AG10803 (cell line): ENCODE data around the gene BORCS6.
"Not testable (repeated sequence)": the region's sequence is repeated elsewhere in the genome, so short reads cannot be mapped to it uniquely, and the experiment has no call there.

Experiments used
- DNase-seq: peaks from one replicate; pipeline ENCODE4 v3.0.0; 2010; ENCODE audit warnings: low read depth
- H3K4me3 ChIP-seq: 2 replicates; pipeline ENCODE4 v1.5.1; 2011; ENCODE audit warnings: mild to moderate bottlenecking, low read length, control low read depth
- CTCF ChIP-seq: conservative IDR thresholded peaks from 2 replicates; pipeline ENCODE4 v1.5.1; 2011; ENCODE audit warnings: mild to moderate bottlenecking, low read length, control low read depth, inconsistent platforms

The BORCS6 gene

GRCh38 chr17:8176197-8176940 is 13.6 kb downstream of the BORCS6 start, which contains the start of gene TMEM107:
TMEM107 (minus strand) TSS chr17:8176380; CDS start chr17:8176286, 94 bp downstream.
- TF ChIP-seq CTCF, result peak; percentile 22
- H3K4me3 ChIP-seq, result peak within 1 kb of the TSS; percentile 78
- DNase-seq, result peak; percentile 74

GRCh38 chr17:8175795-8176196 is 14.2 kb downstream of the BORCS6 start:
- peak overlapping the region; percentile 78 for H3K4me3 ChIP-seq
- DNase-seq, result no peak
- TF ChIP-seq CTCF, result no peak

- no peak for DNase-seq
- H3K4me3 ChIP-seq, result peak overlapping the region; percentile 67
- no peak for TF ChIP-seq CTCF
Observed at GRCh38 chr17:8173871-8174322, 16.1 kb downstream of the BORCS6 start.

GRCh38 chr17:8173056-8173870 is 16.7 kb downstream of the BORCS6 start:
- TF ChIP-seq CTCF, result no peak
- peak overlapping the region; percentile 67 for H3K4me3 ChIP-seq
- DNase-seq, result peak; percentile 95

GRCh38 chr17:8170186-8170585 is 19.8 kb downstream of the BORCS6 start:
- DNase-seq, H3K4me3 ChIP-seq: not testable (repeated sequence)

GRCh38 chr17:8167526-8167925 is 22.5 kb downstream of the BORCS6 start:
- DNase-seq, result no peak
- H3K4me3 ChIP-seq, result no peak overlapping the region
- no peak for TF ChIP-seq CTCF

GRCh38 chr17:8166731-8167130 is 23.2 kb downstream of the BORCS6 start:
- H3K4me3 ChIP-seq, result no peak overlapping the region
- TF ChIP-seq CTCF, result no peak
- no peak for DNase-seq
